ENCODE data around the gene UBE2R2.

DNA sequence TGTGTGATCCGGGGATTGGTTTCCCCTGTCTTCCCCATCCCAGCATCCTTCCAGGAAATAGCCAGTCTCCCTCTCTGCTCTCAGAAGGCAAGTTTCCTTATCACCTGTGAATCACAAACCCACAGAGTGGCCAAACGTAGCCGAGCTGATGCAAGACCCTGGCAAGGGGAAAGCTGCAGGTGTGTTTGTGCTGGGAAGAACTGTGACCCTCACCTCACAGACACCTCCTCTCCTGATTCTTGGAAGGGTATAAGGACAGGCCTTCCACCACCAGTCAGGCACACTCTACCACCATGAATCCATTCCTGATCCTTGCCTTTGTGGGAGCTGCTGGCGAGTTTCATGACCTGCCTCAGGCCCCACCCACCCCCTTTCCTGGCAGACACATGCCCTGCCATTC is 21.7 kb upstream of the UBE2R2 start, which contains the start of gene PRSS3:
- TF ChIP-seq, protein P1, sequence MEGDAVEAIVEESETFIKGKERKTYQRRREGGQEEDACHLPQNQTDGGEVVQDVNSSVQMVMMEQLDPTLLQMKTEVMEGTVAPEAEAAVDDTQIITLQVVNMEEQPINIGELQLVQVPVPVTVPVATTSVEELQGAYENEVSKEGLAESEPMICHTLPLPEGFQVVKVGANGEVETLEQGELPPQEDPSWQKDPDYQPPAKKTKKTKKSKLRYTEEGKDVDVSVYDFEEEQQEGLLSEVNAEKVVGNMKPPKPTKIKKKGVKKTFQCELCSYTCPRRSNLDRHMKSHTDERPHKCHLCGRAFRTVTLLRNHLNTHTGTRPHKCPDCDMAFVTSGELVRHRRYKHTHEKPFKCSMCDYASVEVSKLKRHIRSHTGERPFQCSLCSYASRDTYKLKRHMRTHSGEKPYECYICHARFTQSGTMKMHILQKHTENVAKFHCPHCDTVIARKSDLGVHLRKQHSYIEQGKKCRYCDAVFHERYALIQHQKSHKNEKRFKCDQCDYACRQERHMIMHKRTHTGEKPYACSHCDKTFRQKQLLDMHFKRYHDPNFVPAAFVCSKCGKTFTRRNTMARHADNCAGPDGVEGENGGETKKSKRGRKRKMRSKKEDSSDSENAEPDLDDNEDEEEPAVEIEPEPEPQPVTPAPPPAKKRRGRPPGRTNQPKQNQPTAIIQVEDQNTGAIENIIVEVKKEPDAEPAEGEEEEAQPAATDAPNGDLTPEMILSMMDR (IDR thresholded peaks at IDR 0.05), result no peak
- no peak for TF ChIP-seq ZFX (IDR thresholded peaks at IDR 0.05; ENCODE audit: borderline replicate concordance)

All from 22Rv1 (cell line).